Naive thymus-derived CD8-positive, alpha-beta T cell (primary cell): ENCODE results near the gene TGOLN2. TPM values are rescaled to one million over a fixed set of nuclear protein-coding genes. Genes with fewer than 3 reads are reported as not detected.
A peak's percentile ranks its signal among the peaks of the same experiment; 100 is the strongest.
"Not testable (repeated sequence)": the region's sequence is repeated elsewhere in the genome, so short reads cannot be mapped to it uniquely, and the experiment has no call there.

ENCODE experiments used
- ATAC-seq, 2 donors: fragments of 150-1000 bp; cut with Tn5 transposase in 1 of 2; sonication (Bioruptor Pico), chemical (Tn5 transposase) in 1 of 2; 1 replicate in 1 of 2; 2 replicates in 1 of 2; pipeline ENCODE4 v1.10.0; 2021; ENCODE audit warnings: mild to moderate bottlenecking in 2 of 2, moderate library complexity in 2 of 2
- POLR2A ChIA-PET: fragments of 350-600 bp; sonication (Branson Sonifier 250); formaldehyde crosslinking; loops from one replicate; lab custom pipeline; 2021; ENCODE audit warnings: antibody characterized with exemption; lab: Charles Lee
- DNase-seq, 10 donors: peaks; one replicate each; pipeline versions ENCODE4 v3.0.0 to v3.0.0-alpha.2; 2020 to 2022
- H3K27ac Mint-ChIP-seq, 10 donors: one replicate each; pipeline ENCODE4 v1.8.0; 2020 to 2022; ENCODE audit warnings: mild to moderate bottlenecking in 10 of 10, mixed read lengths in 10 of 10, moderate library complexity in 4 of 10, inconsistent platforms in 1 of 10
- H3K27me3 Mint-ChIP-seq, 5 donors: one replicate each; pipeline ENCODE4 v1.8.0; 2021 to 2022; ENCODE audit warnings: mixed read lengths in 5 of 5
- H3K36me3 Mint-ChIP-seq, 3 donors: one replicate each; pipeline ENCODE4 v1.8.0; 2020 to 2022; ENCODE audit warnings: mixed read lengths in 3 of 3, mild to moderate bottlenecking in 2 of 3, inconsistent platforms in 1 of 3
- H3K4me1 Mint-ChIP-seq, 4 donors: one replicate each; pipeline ENCODE4 v1.8.0; 2021 to 2022; ENCODE audit warnings: mixed read lengths in 4 of 4
- H3K4me3 Mint-ChIP-seq, 10 donors: one replicate each; pipeline ENCODE4 v1.8.0; 2020 to 2022; ENCODE audit warnings: mild to moderate bottlenecking in 10 of 10, mixed read lengths in 10 of 10, moderate library complexity in 6 of 10, inconsistent platforms in 1 of 10
- H3K9me3 Mint-ChIP-seq, 9 donors: one replicate each; pipeline ENCODE4 v1.8.0; 2020 to 2022; ENCODE audit warnings: mixed read lengths in 9 of 9, mild to moderate bottlenecking in 3 of 9, inconsistent platforms in 1 of 9, moderate library complexity in 1 of 9
- polyA plus RNA-seq, 3 donors: library from polyadenylated mRNA; unstranded; fragments of 300-500 nt; fragmentation: Illumina TruSeq; gene quantifications; one replicate each; pipeline ENCODE4 v1.2.3, GENCODE V29; 2021
- total RNA-seq, 8 experiments: library from RNA in 2 of 8; stranded (reverse) in 2 of 8; gene quantifications; one replicate each; pipeline ENCODE4 v1.2.3 and lab custom pipeline; 2021 to 2026

Gene TGOLN2
- total and polyA plus RNA-seq, 5 experiments from 2014 or later = 55.6 to 227 (median 80.0) TPM

GRCh38 chr2:85355073-85355410 lies 27.3 kb upstream of the TGOLN2 start:
- Mint-ChIP-seq H3K36me3 (peaks cover 0 to 43% (median 23%) of the 10 kb centered on the region in 3 donors), H3K9me3 (no peaks in the 10 kb centered on the region), H3K4me3 (peak overlapping the region; percentile 89 to 100 (median 98)), H3K27ac (peak overlapping the region; percentile 95 to 100 (median 99)), H3K27me3 (no peaks in the 10 kb centered on the region), H3K4me1 (peaks cover 22 to 71% (median 53%) of the 10 kb centered on the region in 4 donors)
- no peak for DNase-seq
- peak; percentile 9 to 13 for ATAC-seq
- POLR2A ChIA-PET = interaction anchor here (0.8 to 7.3 kb wide), 15 partner anchors 9 to 641 kb away, joined by 3 to 122 read pairs (median 6); partner anchors contain the start of genes C2orf68, MAT2A, SH2D6 and TGOLN2

- H3K4me3 Mint-ChIP-seq = peak within 1 kb of the TSS; percentile 89 to 100 (median 98)
- peaks cover 22 to 68% (median 53%) of the 10 kb centered on the region in 4 donors for H3K4me1 Mint-ChIP-seq
- POLR2A ChIA-PET = interaction anchor here (0.6 to 7.3 kb wide), 20 partner anchors 9 to 642 kb away, joined by 3 to 122 read pairs (median 6); partner anchors contain the start of genes C2orf68, MAT2A, SH2D6 and TGOLN2
- DNase-seq = peak; percentile 85 to 99 (median 98)
- peaks cover 0 to 43% (median 25%) of the 10 kb centered on the region in 3 donors for H3K36me3 Mint-ChIP-seq
- no peaks in the 10 kb centered on the region for H3K27me3 Mint-ChIP-seq
- H3K9me3 Mint-ChIP-seq = no peaks in the 10 kb centered on the region
- peak within 1 kb of the TSS; percentile 95 to 100 (median 99) for H3K27ac Mint-ChIP-seq
- ATAC-seq = peak; percentile 98 to 99
Observed at GRCh38 chr2:85354286-85355072, 26.7 kb upstream of the TGOLN2 start, which contains the start of the genes ELMOD3 and RETSAT. Gene ELMOD3, plus strand, starts transcription at chr2:85354769. Its CDS starts 2,430 bp downstream, at chr2:85357199. Gene RETSAT, minus strand, starts transcription at chr2:85354528. Its CDS starts 21 bp downstream, at chr2:85354507.

- peaks cover 0 to 44% (median 27%) of the 10 kb centered on the region in 3 donors for H3K36me3 Mint-ChIP-seq
- no peaks in the 10 kb centered on the region for H3K9me3 Mint-ChIP-seq
- H3K27me3 Mint-ChIP-seq = no peaks in the 10 kb centered on the region
- H3K27ac Mint-ChIP-seq = peak overlapping the region; percentile 95 to 100 (median 99)
- POLR2A ChIA-PET = interaction anchor here (0.6 to 7.3 kb wide), 17 partner anchors 8 to 258 kb away, joined by 3 to 122 read pairs (median 6); partner anchors contain the start of genes C2orf68, MAT2A, SH2D6 and TGOLN2
- H3K4me1 Mint-ChIP-seq = peaks cover 22 to 66% (median 51%) of the 10 kb centered on the region in 4 donors
- DNase-seq = peak in 1 of 10 donors; percentile 3
- H3K4me3 Mint-ChIP-seq = peak overlapping the region; percentile 89 to 100 (median 98)
- ATAC-seq = peak in 1 of 2 donors; percentile 1
Observed at GRCh38 chr2:85353876-85354285, 26.1 kb upstream of the TGOLN2 start.

GRCh38 chr2:85347599-85347998 lies 19.8 kb upstream of the TGOLN2 start:
- Mint-ChIP-seq H3K4me3 (no peak overlapping the region), H3K27ac (no peak overlapping the region), H3K36me3 (peaks cover 0 to 75% (median 44%) of the 10 kb centered on the region in 3 donors), H3K9me3 (no peaks in the 10 kb centered on the region), H3K27me3 (no peaks in the 10 kb centered on the region), H3K4me1 (peaks cover under 1 to 13% (median 2%) of the 10 kb centered on the region in 4 donors)
- POLR2A ChIA-PET = interaction anchor here (1.1 kb wide), 1 partner anchor 20 kb away, joined by 3 read pairs; the partner anchor contains the start of gene TGOLN2
- DNase-seq (no peak), ATAC-seq (no peak)

- ATAC-seq = no peak
- POLR2A ChIA-PET = interaction anchor here (0.6 to 1.9 kb wide), 3 partner anchors 10 to 20 kb away, joined by 3 to 6 read pairs (median 6); partner anchors contain the start of genes ELMOD3, RETSAT and TGOLN2
- H3K9me3 Mint-ChIP-seq = no peaks in the 10 kb centered on the region
- no peak for DNase-seq
- H3K27me3 Mint-ChIP-seq = no peaks in the 10 kb centered on the region
- no peak overlapping the region for H3K27ac Mint-ChIP-seq
- H3K4me1 Mint-ChIP-seq = no peaks in the 10 kb centered on the region
- peaks cover 0 to 61% (median 33%) of the 10 kb centered on the region in 3 donors for H3K36me3 Mint-ChIP-seq
- peak overlapping the region in 1 of 10 donors; percentile 20 for H3K4me3 Mint-ChIP-seq
Observed at GRCh38 chr2:85344356-85344954, 16.7 kb upstream of the TGOLN2 start.

GRCh38 chr2:85343207-85343895 lies 15.6 kb upstream of the TGOLN2 start:
- not testable (repeated sequence) for DNase-seq, H3K9me3 Mint-ChIP-seq, H3K4me3 Mint-ChIP-seq, H3K4me1 Mint-ChIP-seq, H3K27me3 Mint-ChIP-seq
- Mint-ChIP-seq H3K27ac (peak overlapping the region in 1 of 10 donors; percentile 8), H3K36me3 (peaks cover 0 to 52% (median 32%) of the 10 kb centered on the region in 3 donors)
- ATAC-seq = peak in 1 of 2 donors; percentile 20
- POLR2A ChIA-PET = interaction anchor here (1.7 kb wide), 1 partner anchor 17 kb away, joined by 5 read pairs; no protein-coding TSS in a partner anchor

- H3K4me1 Mint-ChIP-seq = no peaks in the 10 kb centered on the region
- H3K4me3 Mint-ChIP-seq = no peak overlapping the region
- ATAC-seq = no peak
- DNase-seq = no peak
- H3K9me3 Mint-ChIP-seq = no peaks in the 10 kb centered on the region
- POLR2A ChIA-PET = interaction anchor here (1.3 to 1.7 kb wide), 2 partner anchors 12 to 16 kb away, joined by 5 to 6 read pairs; partner anchors contain the start of genes ELMOD3 and RETSAT
- H3K36me3 Mint-ChIP-seq = peaks cover 0 to 43% (median 27%) of the 10 kb centered on the region in 3 donors
- peak overlapping the region in 1 of 10 donors; percentile 46 for H3K27ac Mint-ChIP-seq
- H3K27me3 Mint-ChIP-seq = no peaks in the 10 kb centered on the region
Observed at GRCh38 chr2:85342156-85342555, 14.4 kb upstream of the TGOLN2 start.

GRCh38 chr2:85341269-85342029 lies 13.7 kb upstream of the TGOLN2 start:
- peaks cover 0 to 36% (median 22%) of the 10 kb centered on the region in 3 donors for H3K36me3 Mint-ChIP-seq
- ATAC-seq (no peak), DNase-seq (no peak)
- H3K9me3 Mint-ChIP-seq = no peaks in the 10 kb centered on the region
- H3K27me3 Mint-ChIP-seq = no peaks in the 10 kb centered on the region
- no peak overlapping the region for H3K27ac Mint-ChIP-seq
- H3K4me3 Mint-ChIP-seq = no peak overlapping the region
- no peaks in the 10 kb centered on the region for H3K4me1 Mint-ChIP-seq
- POLR2A ChIA-PET = interaction anchor here (1.3 to 1.7 kb wide), 2 partner anchors 13 to 15 kb away, joined by 5 to 6 read pairs; partner anchors contain the start of genes ELMOD3 and RETSAT

GRCh38 chr2:85340034-85340892 lies 12.5 kb upstream of the TGOLN2 start:
- no peak overlapping the region for H3K4me3 Mint-ChIP-seq
- H3K4me1 Mint-ChIP-seq = no peaks in the 10 kb centered on the region
- H3K27ac Mint-ChIP-seq = no peak overlapping the region
- POLR2A ChIA-PET = no interaction called here
- DNase-seq (no peak), ATAC-seq (no peak)
- H3K9me3 Mint-ChIP-seq = no peaks in the 10 kb centered on the region
- peaks cover 0 to 24% (median 15%) of the 10 kb centered on the region in 3 donors for H3K36me3 Mint-ChIP-seq
- no peaks in the 10 kb centered on the region for H3K27me3 Mint-ChIP-seq

GRCh38 chr2:85334928-85335327 lies 7.1 kb upstream of the TGOLN2 start:
- DNase-seq = no peak
- ATAC-seq = no peak
- no peak overlapping the region for H3K4me3 Mint-ChIP-seq
- peak overlapping the region in 2 of 10 donors; percentile 22 to 24 for H3K27ac Mint-ChIP-seq
- peaks cover 0 to 2% (median 0%) of the 10 kb centered on the region in 4 donors for H3K4me1 Mint-ChIP-seq
- no peaks in the 10 kb centered on the region for H3K36me3 Mint-ChIP-seq
- no peaks in the 10 kb centered on the region for H3K9me3 Mint-ChIP-seq
- POLR2A ChIA-PET = no interaction called here
- no peaks in the 10 kb centered on the region for H3K27me3 Mint-ChIP-seq
